GM21529 (cell line): ENCODE measurements around the gene WNT7B.

Experiments
- ATAC-seq: cut with Tn5 transposase; IDR thresholded peaks from one replicate; pipeline ENCODE4 v1.9.1; 2021; ENCODE audit not compliant: unreplicated experiment

The WNT7B gene

DNA sequence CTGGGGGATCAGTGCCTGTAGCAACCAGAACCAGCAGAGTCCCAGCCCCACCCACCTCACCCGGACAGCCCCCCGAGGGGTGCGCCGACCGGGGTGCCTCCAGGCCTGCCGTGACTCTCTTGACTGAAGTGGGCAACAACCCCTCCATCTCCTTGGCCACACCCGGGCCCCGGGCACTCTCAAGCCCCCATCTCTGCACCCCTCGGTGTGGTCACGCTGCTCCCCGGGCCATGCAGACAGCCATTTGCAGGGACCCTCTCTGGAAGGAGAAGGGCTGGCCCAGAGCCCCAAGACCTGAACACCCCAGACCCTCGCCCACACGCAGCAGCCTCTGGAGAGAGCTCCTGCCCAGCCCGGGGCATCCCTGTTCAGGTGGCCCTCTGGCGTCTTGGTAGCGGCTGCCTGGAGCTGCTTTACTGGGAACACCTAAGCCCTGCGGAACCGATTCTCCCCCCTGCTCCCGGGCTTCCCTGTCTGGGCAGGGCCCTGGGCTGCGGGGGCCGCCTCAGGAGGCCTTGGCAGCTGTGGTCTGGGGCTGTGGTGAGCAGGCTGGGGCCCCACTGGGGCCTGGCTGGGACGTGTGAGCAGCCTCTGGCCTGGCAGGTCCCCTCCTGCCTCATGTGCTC, 84.9 kb downstream of the WNT7B start:
- ATAC-seq: no peak

- no peak for ATAC-seq
These were observed 85.4 kb downstream of the WNT7B start for GRCh38 chr22:45891471-45891995.

DNA sequence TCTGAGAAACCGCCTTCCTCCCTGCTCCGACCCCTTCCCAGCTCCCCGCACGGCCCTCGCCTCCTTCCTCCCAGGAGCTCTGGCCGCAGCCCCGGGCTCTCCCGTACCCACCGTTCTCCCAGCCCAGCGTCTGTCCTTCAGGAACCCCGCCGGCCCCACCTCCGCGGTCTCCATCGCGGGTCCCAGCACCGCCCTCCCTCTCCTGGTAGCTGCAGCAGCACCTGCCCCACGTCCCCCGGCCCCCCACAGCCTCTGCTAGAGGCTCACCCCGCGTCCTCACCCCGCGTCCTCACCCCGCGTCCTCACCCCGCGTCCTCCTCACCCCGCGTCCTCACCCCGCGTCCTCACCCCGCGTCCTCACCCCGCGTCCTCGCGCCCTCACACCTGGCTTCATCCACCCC, 85.9 kb downstream of the WNT7B start:
- ATAC-seq: no peak

DNA sequence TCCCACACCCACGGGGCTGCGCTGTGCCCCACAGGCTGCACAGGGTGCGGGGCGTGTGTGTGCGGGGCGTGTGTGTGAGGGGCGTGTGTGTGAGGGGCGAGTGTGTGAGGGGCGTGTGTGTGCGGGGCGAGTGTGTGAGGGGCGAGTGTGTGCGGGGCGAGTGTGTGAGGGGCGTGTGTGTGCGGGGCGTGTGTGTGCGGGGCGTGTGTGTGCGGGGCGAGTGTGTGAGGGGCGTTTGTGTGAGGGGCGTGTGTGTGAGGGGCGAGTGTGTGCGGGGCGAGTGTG, 86.7 kb downstream of the WNT7B start:
- no peak for ATAC-seq

- ATAC-seq: no peak
These were observed 87.2 kb downstream of the WNT7B start for GRCh38 chr22:45889539-45890350.

DNA sequence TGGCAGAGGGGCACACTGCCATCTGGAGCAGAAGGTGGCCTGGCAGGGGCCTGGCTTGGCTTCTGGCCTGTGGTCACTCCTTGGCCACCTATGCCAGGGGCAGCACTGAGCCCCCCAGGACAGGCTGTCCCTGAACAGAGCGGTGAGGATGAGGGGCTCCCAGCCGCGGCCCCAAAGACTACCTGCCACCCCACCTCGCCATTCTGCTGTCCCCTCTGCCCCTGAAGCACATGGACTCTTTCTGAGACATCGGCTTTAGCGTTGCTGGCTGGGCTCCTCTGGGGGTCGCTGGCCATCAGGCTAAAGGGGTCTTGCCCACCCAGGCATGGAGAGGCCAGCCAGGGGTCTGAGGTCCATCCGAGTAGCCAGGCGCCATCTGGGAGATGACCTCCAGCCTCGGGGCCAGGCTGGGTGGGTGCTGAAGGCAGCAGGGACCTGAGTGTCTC, 87.8 kb downstream of the WNT7B start:
- no peak for ATAC-seq

DNA sequence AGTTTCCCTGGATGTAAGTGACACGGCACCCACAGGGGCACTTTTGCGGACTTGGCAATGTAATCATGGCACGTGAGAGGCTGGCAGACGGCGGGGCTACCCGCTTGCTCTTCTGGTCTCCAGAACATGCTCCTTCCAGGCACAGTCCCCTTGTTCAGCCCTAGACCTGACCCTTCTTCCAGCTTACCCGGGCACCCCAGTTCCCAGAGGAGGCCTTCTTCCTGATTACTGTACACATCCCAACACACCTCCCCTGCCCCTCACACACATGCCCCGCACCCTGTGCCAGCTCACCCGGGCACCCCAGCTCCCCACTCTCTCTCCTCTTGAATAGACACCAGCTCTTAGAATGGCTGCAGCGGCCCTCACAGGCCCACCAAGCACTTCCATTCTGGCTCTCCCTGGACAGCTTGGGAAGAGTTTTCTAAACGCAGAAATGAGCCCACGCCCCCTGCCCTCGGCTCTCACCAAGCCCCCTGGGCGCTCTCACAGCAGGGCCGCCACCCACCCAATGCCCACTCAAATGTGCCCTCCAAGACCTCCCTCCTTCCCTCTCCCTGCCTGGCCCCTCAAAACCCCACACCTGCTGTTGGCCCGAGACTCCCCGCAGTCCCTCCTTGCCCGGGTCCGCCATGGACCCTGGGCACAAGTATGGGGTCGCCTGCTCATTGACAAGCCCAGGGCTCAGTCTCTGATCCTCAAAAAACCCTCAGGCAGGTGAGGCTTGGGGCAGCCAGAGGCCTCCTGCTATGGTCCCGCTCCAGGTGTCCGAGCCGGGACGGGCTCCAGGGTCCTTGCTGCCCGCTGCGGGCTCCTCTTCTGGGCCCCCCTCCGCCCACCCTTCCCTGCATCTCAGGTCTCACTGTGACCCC, 88.5 kb downstream of the WNT7B start:
- no peak for ATAC-seq

DNA sequence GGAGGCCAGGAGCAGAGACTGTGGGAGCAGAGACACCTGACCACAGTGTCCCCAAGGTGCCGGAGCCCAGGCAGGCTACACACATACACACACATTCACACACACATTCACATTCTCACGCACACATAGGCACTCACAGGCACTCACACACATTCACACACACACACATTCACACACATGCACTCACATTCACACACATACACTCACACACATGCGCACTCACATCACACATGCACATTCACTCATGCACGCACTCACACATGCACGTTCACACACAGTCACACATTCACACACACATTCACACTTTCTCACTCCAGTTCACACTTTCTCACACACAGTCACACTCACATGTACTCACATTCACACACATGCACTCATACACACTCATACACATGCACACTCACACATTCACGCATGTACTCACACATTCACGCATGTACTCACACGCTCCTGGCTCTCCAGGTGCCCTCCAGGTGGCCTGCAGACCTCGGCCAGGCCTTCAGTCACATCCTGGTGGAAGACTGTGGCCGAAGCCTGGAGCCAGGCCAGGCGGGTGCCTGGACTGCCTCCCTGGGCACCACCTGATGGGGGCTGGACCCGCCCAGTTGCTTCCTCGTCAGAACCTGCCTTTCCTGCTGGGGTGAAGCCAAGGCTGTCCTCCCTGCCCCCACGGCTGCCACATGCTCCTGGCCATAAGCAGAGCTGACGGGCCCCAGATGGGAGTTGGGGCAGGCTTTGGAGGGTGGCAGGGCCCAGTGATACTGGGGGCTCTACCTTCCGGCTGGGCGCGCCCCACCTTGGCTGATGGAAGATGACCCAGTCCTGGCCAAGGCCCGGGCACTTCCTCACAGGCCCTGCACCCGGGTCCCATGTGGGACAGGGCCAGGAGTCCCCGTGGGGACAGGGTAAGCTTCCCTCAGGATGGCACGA, 89.5 kb downstream of the WNT7B start:
- no peak for ATAC-seq

- no peak for ATAC-seq
These were observed 90.4 kb downstream of the WNT7B start for GRCh38 chr22:45886540-45886939.

DNA sequence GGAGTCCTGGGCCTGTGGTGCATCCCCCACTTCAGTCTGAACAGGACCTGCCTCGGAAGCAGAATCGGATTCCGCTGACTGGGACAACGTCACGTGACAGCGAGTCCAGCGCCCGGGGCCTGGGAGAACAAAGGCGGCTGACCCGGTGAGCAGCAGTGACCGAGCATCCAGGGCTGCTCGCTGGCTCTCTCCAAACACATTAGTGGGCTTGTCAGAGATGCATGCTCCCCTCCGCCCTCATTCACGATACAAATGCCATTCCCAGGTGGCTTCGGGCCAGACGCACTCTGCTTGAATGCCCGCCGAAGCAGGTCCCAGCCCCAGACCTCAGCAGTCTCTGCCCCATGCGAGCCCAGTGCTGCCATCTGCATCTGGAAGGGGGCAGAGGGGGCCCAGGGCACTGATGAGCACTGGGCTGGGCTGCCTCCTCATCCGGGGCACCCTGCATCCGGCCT, 91.0 kb downstream of the WNT7B start:
- ATAC-seq: no peak

- no peak for ATAC-seq
These were observed 91.7 kb downstream of the WNT7B start for GRCh38 chr22:45885171-45885840.

GRCh38 chr22:45884201-45885062, 92.5 kb downstream of the WNT7B start:
- no peak for ATAC-seq

DNA sequence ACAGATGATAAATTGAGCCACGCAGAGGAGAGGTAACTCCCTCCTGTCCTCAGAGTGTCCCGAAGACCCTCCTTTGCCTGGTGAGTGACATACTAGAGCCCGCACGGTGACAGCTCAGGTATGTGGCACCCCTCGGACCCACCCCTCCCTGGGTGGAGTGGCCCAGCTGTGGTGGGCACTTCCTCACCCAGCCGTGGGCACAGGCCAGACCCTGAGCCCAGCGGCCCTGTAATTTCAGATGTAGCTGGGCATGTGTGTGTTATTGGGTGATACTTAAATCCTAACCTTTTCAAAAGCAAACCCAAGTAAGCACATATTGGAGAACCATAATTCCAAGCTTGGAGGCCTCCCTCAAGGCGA, 93.2 kb downstream of the WNT7B start:
- ATAC-seq: no peak

- no peak for ATAC-seq
These were observed 93.8 kb downstream of the WNT7B start for GRCh38 chr22:45882881-45883810.

- ATAC-seq: no peak
These were observed 95.5 kb downstream of the WNT7B start for GRCh38 chr22:45881524-45881875.

DNA sequence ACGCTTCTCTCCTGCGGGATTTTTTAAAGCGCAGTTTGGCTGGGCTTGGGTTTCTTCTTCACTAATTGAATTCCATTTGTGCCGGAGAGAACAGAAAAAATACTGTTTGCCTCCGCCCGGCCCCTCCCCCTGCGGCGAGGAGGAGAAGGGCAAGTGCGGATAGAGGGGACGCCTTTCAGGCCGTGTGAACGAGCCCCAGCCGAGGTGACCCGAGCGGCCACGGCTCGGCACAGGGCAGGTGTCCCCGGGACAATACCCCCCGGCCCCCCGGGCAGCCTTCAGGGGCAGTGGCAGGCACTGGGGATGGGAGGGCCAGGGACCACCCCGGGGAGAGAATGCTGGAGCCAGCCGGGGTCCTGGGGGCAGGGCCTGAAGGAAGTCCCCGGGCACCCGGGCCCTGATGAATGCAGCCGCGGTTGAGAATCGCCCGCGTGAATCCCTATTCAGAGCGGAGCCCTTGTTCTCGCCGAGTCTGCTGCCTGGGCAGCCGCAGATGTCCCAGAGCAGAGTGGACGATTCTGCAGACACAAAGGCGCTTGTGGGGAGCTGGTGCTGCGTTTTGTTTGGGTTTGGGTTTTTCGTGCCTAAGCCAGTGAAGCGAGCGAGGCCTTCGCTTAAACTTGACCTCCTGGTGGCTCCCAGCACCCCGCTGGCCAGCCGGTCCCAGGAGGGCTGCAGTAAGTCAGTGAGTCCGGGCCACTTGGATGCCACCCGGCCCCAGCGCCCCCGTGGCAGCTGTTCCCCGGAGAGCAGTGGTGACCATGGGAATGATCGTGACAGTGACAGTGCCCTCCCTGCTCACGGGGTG, 96.0 kb downstream of the WNT7B start:
- ATAC-seq: no peak

- no peak for ATAC-seq
These were observed 96.8 kb downstream of the WNT7B start for GRCh38 chr22:45880091-45880715.
